Measurements from ENCODE around the gene CCDC18.

CCDC18 gene

DNA sequence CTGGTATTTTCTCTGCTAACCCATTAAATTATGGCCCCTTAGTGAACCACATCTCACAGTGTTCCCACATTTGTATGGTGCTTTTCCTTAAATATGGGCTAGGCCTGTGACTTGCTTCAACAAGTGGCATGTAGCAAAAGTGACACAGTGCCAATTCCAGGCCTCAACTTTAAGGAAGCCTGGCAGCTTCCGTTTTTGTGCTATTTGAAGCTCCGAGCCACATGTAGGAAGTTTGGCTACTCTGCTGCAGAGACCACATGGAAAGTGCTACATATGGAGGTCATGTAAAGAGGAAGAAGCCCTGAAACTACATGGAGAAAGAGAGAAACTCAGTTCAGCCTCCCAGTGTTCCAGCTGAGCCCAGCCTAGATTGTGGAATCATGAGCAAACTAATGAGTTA is 136.7 kb downstream of the CCDC18 start:
- DNase-seq = no peak

DNA sequence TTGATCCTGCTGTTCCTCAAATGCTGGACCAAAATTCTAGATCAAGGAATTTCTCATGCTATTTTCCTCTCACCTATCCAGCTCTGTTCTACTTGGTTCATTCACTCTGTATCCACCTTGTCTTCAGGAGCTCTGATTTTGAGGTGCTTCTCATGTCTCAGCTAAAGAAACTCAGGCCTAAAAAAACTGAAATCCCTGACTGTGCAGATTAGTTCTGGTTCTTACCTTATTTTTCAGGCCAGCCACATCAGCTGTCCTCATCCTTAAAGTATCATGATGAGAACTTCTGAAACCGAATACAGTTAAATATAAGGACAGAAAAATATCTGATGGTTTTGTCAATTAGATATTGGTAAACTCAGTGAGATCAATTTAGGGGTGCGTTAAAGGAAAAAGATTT is 137.4 kb downstream of the CCDC18 start:
- no peak for DNase-seq

DNA sequence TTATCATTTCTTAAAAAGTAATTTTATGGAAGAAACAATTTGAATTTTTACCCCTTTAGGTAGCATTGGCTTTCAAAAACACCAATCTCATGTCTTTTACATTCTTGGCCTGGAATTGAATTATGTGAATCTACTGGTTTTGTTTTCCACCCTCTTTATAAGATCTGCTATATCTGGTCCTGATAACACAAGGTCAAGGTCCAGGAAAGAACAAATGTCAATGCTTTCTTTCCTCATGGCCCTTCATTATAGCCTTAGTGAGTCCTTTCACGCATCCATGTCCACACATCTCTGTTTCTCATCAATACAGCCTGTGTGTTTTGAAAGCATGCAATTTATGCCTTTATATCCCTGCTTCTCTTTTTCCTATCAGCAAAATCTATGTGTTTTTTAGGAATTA is 141.2 kb downstream of the CCDC18 start:
- DNase-seq = no peak

DNA sequence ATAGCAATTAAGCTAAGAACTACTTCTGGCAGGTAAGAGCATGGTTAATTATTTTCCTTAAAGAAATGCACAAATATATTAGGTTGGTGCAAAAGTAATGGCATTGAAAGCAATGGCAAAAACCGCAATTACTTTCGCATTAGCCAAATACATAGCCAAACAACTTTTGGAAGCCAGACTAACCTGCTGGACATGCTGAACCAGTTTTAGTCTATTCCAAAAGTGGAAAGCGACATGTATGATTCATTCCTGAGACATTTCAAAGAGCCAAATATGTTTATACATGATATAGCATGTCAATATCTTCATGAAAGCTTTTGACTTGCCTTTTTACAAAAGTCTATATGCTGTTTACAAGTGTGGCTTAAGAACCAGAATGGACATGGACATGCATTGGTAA is 141.8 kb downstream of the CCDC18 start:
- no peak for DNase-seq

DNA sequence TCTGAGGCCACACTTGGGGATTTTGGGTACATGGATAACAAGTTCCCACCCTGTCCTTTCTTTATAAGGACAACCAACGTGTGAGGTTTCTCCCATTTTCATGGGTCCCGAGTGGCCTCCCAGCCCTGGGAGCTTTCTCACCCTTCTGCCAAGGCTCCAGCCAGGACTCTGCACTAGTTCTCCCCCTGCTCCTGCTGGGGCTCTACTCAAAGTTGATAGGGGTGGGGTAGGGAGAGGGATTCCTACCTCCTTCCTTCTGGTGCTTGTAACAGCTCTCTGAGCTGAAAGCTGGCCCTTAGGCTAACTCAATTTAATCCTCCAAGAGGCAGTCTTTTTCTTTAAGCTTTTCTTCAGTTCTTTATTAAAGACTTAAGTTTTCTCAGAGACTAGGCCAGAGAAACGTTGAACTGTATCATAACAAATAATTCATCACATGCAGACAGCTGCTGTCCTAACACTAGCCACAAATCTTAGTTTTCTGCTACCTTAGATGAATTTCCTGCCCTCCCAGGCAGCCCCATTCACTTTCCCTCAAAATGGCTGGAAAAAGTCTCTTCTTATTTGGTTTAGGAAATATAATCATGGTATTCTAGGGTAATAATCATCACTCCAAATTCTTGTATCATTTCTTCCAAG is 142.8 kb downstream of the CCDC18 start:
- no peak for DNase-seq

DNA sequence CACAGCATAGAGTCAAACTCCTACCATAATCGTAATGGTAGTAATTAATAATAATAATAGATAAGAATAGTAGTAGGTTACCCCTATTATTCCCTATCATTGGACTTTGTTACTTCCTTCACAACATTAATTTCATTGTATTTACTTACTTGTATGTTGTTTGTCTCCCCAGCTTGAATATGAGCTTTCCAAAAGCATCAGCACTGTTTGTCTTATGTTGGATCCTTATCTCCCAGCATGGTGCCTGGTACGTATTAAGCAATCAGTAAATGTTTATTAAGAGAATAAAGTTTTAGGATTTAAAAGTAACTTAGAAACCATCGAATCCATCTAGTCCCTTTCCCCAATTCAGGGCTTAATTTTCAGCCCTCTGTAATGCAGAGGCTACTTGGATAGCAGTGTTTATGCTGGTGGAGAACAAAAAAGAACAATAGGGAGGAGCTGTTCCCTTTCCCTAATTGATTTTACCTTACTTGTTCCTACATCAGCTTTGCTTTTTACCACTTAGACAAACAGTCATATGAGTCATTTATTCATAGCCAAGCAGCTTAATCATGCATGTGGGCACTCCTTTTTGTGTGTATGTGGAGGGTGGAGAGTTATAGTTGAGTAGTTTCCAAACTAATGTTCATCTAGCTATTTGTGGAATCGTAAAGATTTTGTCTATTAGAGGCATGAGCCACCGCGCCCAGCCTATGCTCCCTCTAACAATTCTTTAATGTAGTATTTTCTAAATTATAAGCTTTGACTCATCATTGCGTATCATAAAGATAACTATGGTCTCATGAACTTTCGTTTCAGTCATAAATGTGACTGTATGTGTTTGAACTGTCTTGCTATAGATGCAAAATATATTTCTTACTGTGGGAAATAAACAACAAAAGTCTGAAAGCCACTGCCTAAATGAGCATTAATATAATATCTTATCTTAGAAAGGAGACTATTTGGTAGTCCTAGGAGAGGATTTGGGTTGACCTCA is 144.3 kb downstream of the CCDC18 start:
- no peak for DNase-seq

Data from NCI-H1417 treated with DMSO at 0.1 percent for 48 hours (cell line).